OCI-LY3 (cell line): ENCODE measurements around the gene NRDC.

Experiments
- EZH2phosphoT487 ChIP-seq: fragments of 200-600 bp; shearing (Covaris generic); IDR thresholded peaks from 2 replicates; pipeline ENCODE4 v1.6.1; 2018; ENCODE audit warnings: antibody characterized with exemption, mixed run types, low read depth
- TF ChIP-seq, protein P1 (sequence below): fragments of 200-600, 300-600 bp; sonication (generic); IDR thresholded peaks from 2 replicates; pipeline ENCODE4 v1.5.1; 2014; ENCODE audit warnings: antibody characterized with exemption, low read length, low read depth

DNA sequence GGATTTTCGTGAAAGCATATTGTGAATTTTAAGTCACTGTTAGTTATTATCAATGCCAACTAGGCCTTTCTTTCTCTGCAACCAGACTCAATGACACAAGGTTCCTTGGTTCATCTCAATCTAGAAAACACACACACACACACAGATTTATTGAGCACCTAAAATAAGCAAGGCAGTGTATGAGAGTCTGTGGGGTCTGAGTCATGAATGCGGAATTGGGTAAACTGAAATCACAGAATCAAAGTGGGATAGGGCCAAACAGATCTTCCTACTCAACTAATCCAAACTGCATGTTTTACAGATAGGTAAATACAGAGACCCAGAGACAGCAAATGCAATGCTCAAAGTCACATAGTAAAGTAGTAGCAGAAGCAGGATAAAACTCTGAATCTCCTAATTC lies 48.5 kb upstream of the NRDC start:
- TF ChIP-seq, protein P1, sequence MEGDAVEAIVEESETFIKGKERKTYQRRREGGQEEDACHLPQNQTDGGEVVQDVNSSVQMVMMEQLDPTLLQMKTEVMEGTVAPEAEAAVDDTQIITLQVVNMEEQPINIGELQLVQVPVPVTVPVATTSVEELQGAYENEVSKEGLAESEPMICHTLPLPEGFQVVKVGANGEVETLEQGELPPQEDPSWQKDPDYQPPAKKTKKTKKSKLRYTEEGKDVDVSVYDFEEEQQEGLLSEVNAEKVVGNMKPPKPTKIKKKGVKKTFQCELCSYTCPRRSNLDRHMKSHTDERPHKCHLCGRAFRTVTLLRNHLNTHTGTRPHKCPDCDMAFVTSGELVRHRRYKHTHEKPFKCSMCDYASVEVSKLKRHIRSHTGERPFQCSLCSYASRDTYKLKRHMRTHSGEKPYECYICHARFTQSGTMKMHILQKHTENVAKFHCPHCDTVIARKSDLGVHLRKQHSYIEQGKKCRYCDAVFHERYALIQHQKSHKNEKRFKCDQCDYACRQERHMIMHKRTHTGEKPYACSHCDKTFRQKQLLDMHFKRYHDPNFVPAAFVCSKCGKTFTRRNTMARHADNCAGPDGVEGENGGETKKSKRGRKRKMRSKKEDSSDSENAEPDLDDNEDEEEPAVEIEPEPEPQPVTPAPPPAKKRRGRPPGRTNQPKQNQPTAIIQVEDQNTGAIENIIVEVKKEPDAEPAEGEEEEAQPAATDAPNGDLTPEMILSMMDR, result no peak
- TF ChIP-seq EZH2phosphoT487, result no peak
